H1 (cell line): ENCODE data around the gene GCGR.

ENCODE experiments used
- CTCF ChIP-seq, 3 experiments: IDR thresholded peaks; 1 replicate in 2 of 3; 2 replicates in 1 of 3; pipeline versions ENCODE4 v1.5.1 to v1.6.1; 2011; ENCODE audit warnings: low read length in 3 of 3, mild to moderate bottlenecking in 3 of 3, inconsistent platforms in 2 of 3, low read depth in 1 of 3, moderate library complexity in 1 of 3; ENCODE audit not compliant: insufficient read depth in 1 of 3; ENCODE audit errors: control extremely low read depth in 1 of 3
- POLR2AphosphoS5 ChIP-seq: IDR thresholded peaks from 2 replicates; pipeline ENCODE4 v1.6.1; 2011; ENCODE audit warnings: low read depth, low read length

DNA sequence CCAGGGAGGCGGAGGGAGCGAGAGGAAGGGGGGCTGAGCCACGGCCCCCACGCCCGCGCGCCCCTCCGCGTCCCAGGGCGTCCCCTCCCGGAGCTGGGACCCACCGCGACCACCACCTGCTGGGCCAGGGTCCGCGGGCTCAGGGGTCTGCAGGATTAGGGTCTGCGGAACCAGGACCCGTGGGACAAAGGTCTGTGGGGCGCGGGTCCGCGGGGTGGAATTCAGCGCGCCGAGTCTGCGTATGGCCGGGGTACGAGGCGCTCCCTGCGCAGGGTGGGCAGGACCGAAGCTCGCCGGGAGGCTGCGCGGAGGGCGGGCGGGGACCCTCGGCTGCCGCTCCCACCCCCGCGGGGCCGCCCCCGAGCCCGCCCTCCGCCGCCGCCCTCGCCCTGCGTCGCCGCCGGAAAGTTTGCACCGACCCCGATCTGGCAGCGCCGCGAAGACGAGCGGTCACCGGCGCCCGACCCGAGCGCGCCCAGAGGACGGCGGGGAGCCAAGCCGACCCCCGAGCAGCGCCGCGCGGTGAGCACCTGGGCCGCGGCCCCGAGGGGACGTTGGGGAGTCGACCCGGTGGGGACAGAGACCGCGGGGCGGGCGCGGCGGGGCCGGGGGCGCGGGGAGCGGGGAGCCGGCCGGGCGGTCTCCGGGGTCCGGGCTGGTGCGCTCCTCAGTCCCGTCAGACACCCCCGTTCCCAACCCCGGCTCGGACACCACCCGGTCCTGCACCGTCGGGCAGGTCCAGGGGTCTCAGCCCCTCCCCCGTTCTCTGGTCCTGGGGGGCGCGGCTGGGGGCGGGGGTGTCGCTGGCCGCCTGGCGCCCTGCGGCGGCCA, at the start of gene GCGR:
- TF ChIP-seq POLR2AphosphoS5 (no peak), CTCF (IDR thresholded peaks at IDR 0.05; ENCODE audit: control extremely low read depth in 1 of 3, insufficient read depth in 1 of 3, low read depth in 1 of 3, low read length in 3 of 3) (no peak)
